ENCODE data around the gene PGD.

DNA sequence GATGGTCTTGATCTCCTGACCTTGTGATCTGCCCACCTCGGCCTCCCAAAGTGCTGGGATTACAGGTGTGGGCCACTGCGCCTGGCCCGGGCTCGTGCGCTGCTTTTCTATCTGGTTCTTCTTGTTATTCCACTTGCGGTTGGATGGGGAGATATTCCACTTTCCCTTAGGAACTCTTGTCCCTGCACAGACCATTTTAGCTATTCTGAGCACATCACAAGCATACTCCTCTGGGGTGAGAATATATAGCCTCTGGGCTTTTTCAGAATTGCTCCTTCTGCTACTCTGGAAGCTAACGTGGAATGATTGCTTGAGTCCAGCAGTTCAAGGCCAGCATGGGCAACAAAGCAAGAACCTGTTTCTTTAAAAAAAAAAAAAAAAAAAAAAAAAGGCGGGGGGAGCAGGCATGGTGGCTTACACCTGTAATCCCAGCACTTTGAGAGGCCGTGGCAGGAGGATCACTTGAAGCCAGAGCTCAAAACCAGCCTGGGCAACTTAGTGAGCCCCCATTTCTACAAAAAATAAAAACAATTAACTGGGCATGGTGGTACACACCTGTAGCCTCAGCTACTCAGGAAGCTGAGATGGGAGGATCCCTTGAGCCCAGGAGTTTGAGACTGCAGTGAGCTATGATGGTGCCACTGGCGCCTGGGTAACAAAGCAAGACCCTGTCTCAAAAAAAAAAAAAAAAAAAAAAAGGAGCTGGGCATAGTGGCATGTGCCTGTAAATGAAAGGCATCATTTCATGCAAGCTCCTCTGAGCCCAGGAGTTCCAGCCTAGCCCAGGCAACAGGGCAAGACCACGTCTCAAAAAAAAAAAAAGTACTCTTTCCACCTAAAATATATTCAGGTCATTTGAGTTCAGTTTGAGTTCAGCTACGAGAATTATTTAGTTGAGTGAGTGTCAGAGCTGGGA lies 11.8 kb upstream of the PGD start:
- TF ChIP-seq, protein P1, sequence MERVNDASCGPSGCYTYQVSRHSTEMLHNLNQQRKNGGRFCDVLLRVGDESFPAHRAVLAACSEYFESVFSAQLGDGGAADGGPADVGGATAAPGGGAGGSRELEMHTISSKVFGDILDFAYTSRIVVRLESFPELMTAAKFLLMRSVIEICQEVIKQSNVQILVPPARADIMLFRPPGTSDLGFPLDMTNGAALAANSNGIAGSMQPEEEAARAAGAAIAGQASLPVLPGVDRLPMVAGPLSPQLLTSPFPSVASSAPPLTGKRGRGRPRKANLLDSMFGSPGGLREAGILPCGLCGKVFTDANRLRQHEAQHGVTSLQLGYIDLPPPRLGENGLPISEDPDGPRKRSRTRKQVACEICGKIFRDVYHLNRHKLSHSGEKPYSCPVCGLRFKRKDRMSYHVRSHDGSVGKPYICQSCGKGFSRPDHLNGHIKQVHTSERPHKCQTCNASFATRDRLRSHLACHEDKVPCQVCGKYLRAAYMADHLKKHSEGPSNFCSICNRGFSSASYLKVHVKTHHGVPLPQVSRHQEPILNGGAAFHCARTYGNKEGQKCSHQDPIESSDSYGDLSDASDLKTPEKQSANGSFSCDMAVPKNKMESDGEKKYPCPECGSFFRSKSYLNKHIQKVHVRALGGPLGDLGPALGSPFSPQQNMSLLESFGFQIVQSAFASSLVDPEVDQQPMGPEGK (CRISPR knock-in tag; IDR thresholded peaks at IDR 0.05; ENCODE audit: borderline replicate concordance) = no peak
- TF ChIP-seq, protein P2, sequence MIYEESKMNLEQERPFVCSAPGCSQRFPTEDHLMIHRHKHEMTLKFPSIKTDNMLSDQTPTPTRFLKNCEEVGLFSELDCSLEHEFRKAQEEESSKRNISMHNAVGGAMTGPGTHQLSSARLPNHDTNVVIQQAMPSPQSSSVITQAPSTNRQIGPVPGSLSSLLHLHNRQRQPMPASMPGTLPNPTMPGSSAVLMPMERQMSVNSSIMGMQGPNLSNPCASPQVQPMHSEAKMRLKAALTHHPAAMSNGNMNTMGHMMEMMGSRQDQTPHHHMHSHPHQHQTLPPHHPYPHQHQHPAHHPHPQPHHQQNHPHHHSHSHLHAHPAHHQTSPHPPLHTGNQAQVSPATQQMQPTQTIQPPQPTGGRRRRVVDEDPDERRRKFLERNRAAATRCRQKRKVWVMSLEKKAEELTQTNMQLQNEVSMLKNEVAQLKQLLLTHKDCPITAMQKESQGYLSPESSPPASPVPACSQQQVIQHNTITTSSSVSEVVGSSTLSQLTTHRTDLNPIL (CRISPR knock-in tag; IDR thresholded peaks at IDR 0.05; ENCODE audit: low read depth) = no peak
- TF ChIP-seq, protein P3, sequence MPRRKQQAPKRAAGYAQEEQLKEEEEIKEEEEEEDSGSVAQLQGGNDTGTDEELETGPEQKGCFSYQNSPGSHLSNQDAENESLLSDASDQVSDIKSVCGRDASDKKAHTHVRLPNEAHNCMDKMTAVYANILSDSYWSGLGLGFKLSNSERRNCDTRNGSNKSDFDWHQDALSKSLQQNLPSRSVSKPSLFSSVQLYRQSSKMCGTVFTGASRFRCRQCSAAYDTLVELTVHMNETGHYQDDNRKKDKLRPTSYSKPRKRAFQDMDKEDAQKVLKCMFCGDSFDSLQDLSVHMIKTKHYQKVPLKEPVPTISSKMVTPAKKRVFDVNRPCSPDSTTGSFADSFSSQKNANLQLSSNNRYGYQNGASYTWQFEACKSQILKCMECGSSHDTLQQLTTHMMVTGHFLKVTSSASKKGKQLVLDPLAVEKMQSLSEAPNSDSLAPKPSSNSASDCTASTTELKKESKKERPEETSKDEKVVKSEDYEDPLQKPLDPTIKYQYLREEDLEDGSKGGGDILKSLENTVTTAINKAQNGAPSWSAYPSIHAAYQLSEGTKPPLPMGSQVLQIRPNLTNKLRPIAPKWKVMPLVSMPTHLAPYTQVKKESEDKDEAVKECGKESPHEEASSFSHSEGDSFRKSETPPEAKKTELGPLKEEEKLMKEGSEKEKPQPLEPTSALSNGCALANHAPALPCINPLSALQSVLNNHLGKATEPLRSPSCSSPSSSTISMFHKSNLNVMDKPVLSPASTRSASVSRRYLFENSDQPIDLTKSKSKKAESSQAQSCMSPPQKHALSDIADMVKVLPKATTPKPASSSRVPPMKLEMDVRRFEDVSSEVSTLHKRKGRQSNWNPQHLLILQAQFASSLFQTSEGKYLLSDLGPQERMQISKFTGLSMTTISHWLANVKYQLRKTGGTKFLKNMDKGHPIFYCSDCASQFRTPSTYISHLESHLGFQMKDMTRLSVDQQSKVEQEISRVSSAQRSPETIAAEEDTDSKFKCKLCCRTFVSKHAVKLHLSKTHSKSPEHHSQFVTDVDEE (CRISPR knock-in tag; IDR thresholded peaks at IDR 0.05) = no peak
- TF ChIP-seq ESRRG (CRISPR knock-in tag; IDR thresholded peaks at IDR 0.05) = no peak
